LNCAP (cell line): Measurements from ENCODE around the gene LMX1A.

Source experiments
- CTCF ChIP-seq: fragments of 450-650 bp; IDR thresholded peaks from 2 replicates; pipeline ENCODE4 v1.5.1; 2017; ENCODE audit warnings: mild to moderate bottlenecking

LMX1A gene

DNA sequence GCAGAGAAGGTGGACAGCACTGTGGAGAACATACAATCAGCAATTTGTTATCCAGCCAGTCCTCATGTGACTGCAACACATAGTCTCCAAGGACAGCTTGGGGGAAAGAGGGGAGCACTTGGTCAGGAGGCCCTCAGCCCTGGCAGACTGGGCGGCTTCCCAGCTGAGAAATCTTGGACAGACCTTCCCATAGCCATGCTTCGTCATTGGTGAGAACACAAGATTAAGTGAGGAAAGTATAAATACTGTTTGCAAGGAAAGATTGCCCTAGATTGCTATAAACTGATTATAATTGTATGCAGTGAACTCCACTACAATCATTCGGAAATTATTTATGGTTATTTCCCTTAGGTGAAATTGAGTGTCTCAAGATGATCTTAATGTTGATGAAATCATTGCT is 131.5 kb downstream of the LMX1A start:
- no peak for TF ChIP-seq CTCF

- no peak for TF ChIP-seq CTCF
Measured at GRCh38 chr1:165224504-165224903, 132.0 kb downstream of the LMX1A start.

DNA sequence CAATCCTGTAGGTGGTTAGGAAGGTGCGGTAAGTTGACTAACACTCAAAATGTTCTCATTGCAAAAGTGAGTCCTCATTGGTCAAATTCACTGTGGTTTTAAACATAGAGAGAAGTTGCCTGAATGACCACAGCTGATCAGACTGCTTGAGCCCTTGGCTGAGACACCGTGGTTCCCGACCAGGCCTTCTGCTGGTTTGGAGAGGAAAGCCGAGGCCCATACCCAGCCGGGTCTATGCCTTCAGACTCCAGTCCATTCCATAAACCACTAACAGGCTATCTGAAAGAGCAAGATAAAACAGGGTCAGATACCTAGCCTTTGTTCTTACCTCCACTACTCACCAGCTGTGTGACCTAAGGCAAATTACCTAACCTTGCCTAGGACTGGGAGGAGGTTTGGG is 133.9 kb downstream of the LMX1A start:
- TF ChIP-seq CTCF = no peak

DNA sequence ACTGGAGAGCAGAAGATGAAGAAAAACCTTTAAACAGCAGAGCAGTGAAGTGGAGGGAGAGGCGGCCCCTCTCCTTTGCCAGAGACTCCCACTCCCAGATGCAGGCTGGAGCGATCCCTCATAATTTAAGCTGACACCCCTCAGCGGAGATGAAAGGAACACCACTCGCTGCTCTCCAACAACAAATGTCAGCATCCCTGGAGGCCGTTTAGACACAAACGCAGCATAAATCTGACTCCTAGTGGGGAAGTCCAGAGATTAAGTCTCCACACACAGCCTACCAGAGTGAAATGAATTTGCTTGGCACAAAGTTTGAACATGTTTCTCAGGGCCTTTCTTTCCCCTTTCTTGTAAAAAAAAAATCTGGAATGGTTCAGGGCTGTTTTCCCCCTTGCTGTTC is 137.8 kb downstream of the LMX1A start:
- no peak for TF ChIP-seq CTCF

- TF ChIP-seq CTCF = no peak
Measured at GRCh38 chr1:165217958-165218357, 138.6 kb downstream of the LMX1A start.

- TF ChIP-seq CTCF = no peak
Measured at GRCh38 chr1:165216254-165216653, 140.3 kb downstream of the LMX1A start.

DNA sequence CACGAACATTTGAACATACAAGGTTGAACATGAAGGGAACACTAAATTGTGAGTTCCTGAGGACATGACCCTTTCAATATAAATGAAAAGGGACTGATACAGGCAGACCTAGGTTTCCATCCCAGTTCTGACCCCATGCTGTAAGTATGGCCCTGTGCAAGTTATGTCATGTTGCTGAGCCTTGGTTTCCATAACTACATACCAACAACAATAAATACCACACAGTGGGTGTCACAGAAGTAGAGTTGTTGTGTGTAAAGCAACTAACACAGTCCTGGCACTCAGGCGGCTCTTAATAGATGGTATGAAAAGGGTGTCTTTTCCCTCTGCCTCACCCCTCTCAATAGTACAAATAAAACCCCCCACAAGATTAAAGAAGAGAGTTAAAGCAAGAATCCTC is 140.8 kb downstream of the LMX1A start:
- TF ChIP-seq CTCF = no peak

GRCh38 chr1:165212229-165212628 is 144.3 kb downstream of the LMX1A start:
- no peak for TF ChIP-seq CTCF
